ENCODE data around the gene XIRP1. TPM values are rescaled to one million over a fixed set of nuclear protein-coding genes. Genes with fewer than 3 reads are reported as not detected.

The XIRP1 gene
- total and polyA plus RNA-seq, 2 donors (not counting 1 experiment from before 2014, with no cell fraction given), result 0.05 TPM; not detected in 1

DNA sequence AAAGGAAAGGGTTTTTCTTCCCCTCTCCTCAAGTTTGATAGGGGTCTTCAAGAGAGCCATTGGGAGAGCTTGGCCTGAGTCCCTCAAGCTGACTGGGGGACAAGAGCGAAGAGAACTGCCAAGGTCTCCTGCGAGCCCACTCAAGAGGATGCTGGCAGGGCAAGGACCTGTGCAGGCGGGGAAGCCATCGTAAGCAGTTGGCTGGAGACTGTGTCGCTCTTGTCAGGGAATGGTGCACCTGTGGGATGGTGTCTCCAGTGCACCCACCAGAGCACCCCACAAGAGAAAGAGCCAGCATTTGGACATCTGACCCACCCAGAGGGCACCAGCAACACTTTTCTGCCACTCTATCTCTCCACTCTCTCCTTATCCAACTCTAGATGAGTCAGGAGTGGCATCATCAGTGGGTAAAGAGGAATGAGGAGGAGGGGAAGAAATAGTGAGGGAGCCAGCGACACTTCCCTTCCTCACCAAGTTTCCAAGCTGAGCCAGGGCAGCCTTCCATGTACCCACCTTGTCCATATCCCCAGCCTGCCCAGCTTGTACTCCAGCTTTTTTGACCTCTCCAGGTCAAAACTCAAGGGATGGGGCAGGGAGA, 13.6 kb upstream of the XIRP1 start:
- DNase-seq (ENCODE audit: low read depth in 2 of 2), result no peak
- no peak for TF ChIP-seq EZH2 (IDR thresholded peaks at IDR 0.05; ENCODE audit: low read length, missing control alignments)
- TF ChIP-seq, protein P1, sequence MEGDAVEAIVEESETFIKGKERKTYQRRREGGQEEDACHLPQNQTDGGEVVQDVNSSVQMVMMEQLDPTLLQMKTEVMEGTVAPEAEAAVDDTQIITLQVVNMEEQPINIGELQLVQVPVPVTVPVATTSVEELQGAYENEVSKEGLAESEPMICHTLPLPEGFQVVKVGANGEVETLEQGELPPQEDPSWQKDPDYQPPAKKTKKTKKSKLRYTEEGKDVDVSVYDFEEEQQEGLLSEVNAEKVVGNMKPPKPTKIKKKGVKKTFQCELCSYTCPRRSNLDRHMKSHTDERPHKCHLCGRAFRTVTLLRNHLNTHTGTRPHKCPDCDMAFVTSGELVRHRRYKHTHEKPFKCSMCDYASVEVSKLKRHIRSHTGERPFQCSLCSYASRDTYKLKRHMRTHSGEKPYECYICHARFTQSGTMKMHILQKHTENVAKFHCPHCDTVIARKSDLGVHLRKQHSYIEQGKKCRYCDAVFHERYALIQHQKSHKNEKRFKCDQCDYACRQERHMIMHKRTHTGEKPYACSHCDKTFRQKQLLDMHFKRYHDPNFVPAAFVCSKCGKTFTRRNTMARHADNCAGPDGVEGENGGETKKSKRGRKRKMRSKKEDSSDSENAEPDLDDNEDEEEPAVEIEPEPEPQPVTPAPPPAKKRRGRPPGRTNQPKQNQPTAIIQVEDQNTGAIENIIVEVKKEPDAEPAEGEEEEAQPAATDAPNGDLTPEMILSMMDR (conservative IDR thresholded peaks at IDR 0.05 in 1 of 2, IDR thresholded peaks at IDR 0.05 in 1 of 2; ENCODE audit: low read depth in 1 of 2, low read length in 2 of 2), result no peak
- H3K27me3 ChIP-seq (ENCODE audit: control insufficient read depth, insufficient read depth, low read length), result peaks cover 11% of the 10 kb centered on the region
- no peak overlapping the region for H3K9ac ChIP-seq (ENCODE audit: insufficient read depth, low read length)
- H3K79me2 ChIP-seq (ENCODE audit: control insufficient read depth, insufficient read depth, low read length), result no peaks in the 10 kb centered on the region
- H3K4me3 ChIP-seq (replicated peaks in 1 of 4; ENCODE audit: control extremely low read depth in 1 of 4, insufficient read depth in 1 of 4, low read depth in 3 of 4, low read length in 4 of 4), result no peak overlapping the region
- H3K9me3 ChIP-seq (ENCODE audit: control insufficient read depth, insufficient read depth, low read depth, low read length), result no peaks in the 10 kb centered on the region
- H3K4me1 ChIP-seq (ENCODE audit: control insufficient read depth, extremely low read depth, insufficient read depth, low read length), result no peaks in the 10 kb centered on the region
- no peak overlapping the region for H3K4me2 ChIP-seq (ENCODE audit: extremely low read depth, insufficient read depth, low read length)
- no peak overlapping the region for H3K27ac ChIP-seq (ENCODE audit: insufficient read depth, low read length)
- H2AFZ ChIP-seq (ENCODE audit: low read length), result no peak overlapping the region
- H4K20me1 ChIP-seq (ENCODE audit: control insufficient read depth, extremely low read depth, insufficient read depth, low read length), result no peaks in the 10 kb centered on the region
- no peaks in the 10 kb centered on the region for H3K36me3 ChIP-seq (ENCODE audit: control insufficient read depth, insufficient read depth, low read length)

DNA sequence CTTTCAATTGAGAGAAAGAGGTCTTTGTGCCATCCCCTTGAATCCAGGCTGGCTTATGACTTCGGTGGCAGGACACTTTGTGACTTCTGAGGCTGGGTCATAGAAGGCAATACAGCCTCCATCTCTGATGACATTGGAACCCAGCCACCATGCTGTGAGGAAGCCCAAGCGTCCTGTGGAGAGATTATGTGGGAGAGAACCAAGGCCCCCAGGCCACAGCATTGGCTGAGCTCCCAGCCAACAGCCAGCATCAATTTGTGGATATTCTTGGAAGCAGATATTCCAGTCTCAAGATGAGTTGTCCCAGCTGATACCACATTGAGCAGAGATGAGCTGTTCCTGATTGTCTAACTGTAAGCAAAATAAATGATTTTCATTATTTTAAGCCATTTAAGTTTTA, 12.7 kb upstream of the XIRP1 start:
- no peak overlapping the region for H3K9ac ChIP-seq (ENCODE audit: insufficient read depth, low read length)
- H3K79me2 ChIP-seq (ENCODE audit: control insufficient read depth, insufficient read depth, low read length), result no peaks in the 10 kb centered on the region
- DNase-seq (ENCODE audit: low read depth in 2 of 2), result no peak
- H3K27ac ChIP-seq (ENCODE audit: insufficient read depth, low read length), result no peak overlapping the region
- TF ChIP-seq EZH2 (IDR thresholded peaks at IDR 0.05; ENCODE audit: low read length, missing control alignments), result no peak
- TF ChIP-seq, protein P1 (conservative IDR thresholded peaks at IDR 0.05 in 1 of 2, IDR thresholded peaks at IDR 0.05 in 1 of 2; ENCODE audit: low read depth in 1 of 2, low read length in 2 of 2), result no peak
- H3K36me3 ChIP-seq (ENCODE audit: control insufficient read depth, insufficient read depth, low read length), result no peaks in the 10 kb centered on the region
- H3K27me3 ChIP-seq (ENCODE audit: control insufficient read depth, insufficient read depth, low read length), result peaks cover 11% of the 10 kb centered on the region
- no peaks in the 10 kb centered on the region for H3K4me1 ChIP-seq (ENCODE audit: control insufficient read depth, extremely low read depth, insufficient read depth, low read length)
- H3K4me2 ChIP-seq (ENCODE audit: extremely low read depth, insufficient read depth, low read length), result no peak overlapping the region
- no peaks in the 10 kb centered on the region for H4K20me1 ChIP-seq (ENCODE audit: control insufficient read depth, extremely low read depth, insufficient read depth, low read length)
- no peak overlapping the region for H2AFZ ChIP-seq (ENCODE audit: low read length)
- H3K9me3 ChIP-seq (ENCODE audit: control insufficient read depth, insufficient read depth, low read depth, low read length), result no peaks in the 10 kb centered on the region
- no peak overlapping the region for H3K4me3 ChIP-seq (replicated peaks in 1 of 4; ENCODE audit: control extremely low read depth in 1 of 4, insufficient read depth in 1 of 4, low read depth in 3 of 4, low read length in 4 of 4)

DNA sequence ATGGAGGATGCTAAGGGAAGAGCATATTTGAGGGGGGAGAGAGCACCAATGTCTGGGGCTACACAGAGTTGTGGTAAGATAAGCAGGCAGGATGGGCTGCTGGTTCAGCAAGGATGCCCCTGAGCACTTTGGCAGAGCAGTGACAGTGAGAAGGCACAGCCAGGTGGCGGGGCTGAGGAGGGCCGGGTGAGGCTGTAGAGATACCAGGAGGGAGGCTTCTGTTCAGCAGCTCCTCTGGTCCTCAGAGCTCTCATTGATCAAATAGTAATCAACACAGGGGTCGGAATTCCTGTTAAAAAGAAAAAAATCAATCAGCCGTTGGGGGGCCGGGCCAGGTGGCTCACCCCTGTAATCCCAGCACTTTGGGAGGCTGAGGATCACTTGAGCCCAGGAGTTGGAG, 11.5 kb upstream of the XIRP1 start:
- Histone ChIP-seq H3K4me1 (ENCODE audit: control insufficient read depth, extremely low read depth, insufficient read depth, low read length) (no peaks in the 10 kb centered on the region), H3K9me3 (ENCODE audit: control insufficient read depth, insufficient read depth, low read depth, low read length) (no peaks in the 10 kb centered on the region), H3K27ac (ENCODE audit: insufficient read depth, low read length) (no peak overlapping the region), H3K27me3 (ENCODE audit: control insufficient read depth, insufficient read depth, low read length) (peaks cover 11% of the 10 kb centered on the region), H4K20me1 (ENCODE audit: control insufficient read depth, extremely low read depth, insufficient read depth, low read length) (no peaks in the 10 kb centered on the region), H3K79me2 (ENCODE audit: control insufficient read depth, insufficient read depth, low read length) (no peaks in the 10 kb centered on the region), H3K4me3 (replicated peaks in 1 of 4; ENCODE audit: control extremely low read depth in 1 of 4, insufficient read depth in 1 of 4, low read depth in 3 of 4, low read length in 4 of 4) (no peak overlapping the region), H2AFZ (ENCODE audit: low read length) (no peak overlapping the region), H3K4me2 (ENCODE audit: extremely low read depth, insufficient read depth, low read length) (no peak overlapping the region), H3K36me3 (ENCODE audit: control insufficient read depth, insufficient read depth, low read length) (no peaks in the 10 kb centered on the region), H3K9ac (ENCODE audit: insufficient read depth, low read length) (no peak overlapping the region)
- DNase-seq (ENCODE audit: low read depth in 2 of 2), result no peak
- TF ChIP-seq, protein P1 (conservative IDR thresholded peaks at IDR 0.05 in 1 of 2, IDR thresholded peaks at IDR 0.05 in 1 of 2; ENCODE audit: low read depth in 1 of 2, low read length in 2 of 2), result no peak
- no peak for TF ChIP-seq EZH2 (IDR thresholded peaks at IDR 0.05; ENCODE audit: low read length, missing control alignments)

Data from fibroblast of lung (primary cell).